Globus pallidus (tissue), 1 donor: ENCODE data around the gene CFC1B.
"Not testable (repeated sequence)": the region's sequence is repeated elsewhere in the genome, so short reads cannot be mapped to it uniquely, and the experiment has no call there.

Experiments used
- DNase-seq: peaks from one replicate; pipeline ENCODE4 v3.0.0-alpha.2; 2015; ENCODE audit warnings: low spot score

The CFC1B gene

DNA sequence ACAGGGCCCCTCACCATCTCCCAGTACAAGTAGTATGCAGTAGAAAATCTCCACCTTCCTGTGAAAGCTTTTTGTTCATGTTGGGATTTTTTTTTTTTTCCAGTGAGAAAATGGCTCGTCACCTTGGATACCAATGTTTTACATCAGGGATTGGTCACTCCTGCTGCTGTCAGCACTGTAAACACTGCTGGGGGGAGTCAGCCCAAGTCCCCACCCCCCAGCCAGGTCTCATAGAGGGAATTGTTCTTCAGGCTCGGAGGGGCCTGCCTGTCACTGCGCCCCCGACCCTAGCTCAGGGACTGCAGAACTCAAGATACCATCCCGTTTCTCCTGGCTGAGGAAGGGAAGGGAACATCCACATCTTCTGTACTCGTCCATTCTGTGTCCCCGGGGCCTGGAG lies at the start of gene CFC1B:
Gene CFC1B (plus strand): TSS at position 231 of the 400 bp plus-strand sequence. CDS start 263 bp downstream, outside the sequence.
- DNase-seq = not testable (repeated sequence)

- not testable (repeated sequence) for DNase-seq
These were observed 29.9 kb upstream of the CFC1B start for GRCh38 chr2:130491073-130491472.

- not testable (repeated sequence) for DNase-seq
These were observed 11.8 kb upstream of the CFC1B start, which contains the start of gene POTEI for GRCh38 chr2:130509228-130509627. TSS of gene POTEI (minus strand) at chr2:130509328. CDS start at chr2:130509235, 93 bp downstream.

DNA sequence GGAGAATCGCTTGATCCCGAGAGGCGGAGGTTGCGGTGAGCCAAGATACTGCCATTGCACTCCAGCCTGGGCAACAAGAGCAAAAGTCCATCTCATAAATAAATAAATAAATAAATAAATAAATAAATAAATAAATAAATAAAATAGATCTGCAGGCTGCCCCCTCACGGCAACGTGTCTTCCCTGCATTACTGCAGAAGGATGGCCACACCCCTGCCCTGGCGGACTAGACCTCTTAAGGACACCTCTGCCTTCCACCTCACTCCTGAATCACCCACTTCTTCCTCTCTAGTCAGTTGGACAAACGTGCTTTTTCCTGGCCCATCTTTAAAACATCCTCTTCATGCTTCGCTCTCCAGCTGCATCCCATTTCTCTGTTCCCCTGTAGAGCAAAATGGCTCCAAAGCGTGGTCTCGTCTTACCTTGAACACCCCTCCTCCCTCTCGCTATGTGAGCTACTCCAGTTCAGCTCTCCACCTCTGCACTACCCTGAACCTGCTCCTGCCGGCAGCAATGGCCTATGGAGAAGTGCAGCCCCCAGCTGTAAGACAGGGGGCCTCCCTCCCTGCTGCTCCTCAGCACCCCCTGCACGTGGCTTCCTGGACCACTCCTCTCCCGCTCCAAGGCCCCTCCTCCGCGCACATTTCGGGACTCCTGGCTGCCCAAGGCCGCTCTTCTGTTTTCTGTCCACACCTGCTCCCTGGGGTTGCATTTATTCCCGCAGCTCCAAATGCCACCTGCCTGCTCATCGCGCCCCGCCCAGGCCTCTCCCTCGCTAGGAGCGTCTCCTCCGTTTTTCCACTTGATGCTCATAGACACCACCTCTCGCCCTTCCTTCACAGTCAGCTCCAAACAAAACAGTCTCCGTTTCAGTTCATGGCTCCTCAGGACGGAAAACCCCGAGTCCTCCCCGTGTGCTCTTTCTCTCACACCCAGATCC lies 9.9 kb upstream of the CFC1B start:
- not testable (repeated sequence) for DNase-seq

DNA sequence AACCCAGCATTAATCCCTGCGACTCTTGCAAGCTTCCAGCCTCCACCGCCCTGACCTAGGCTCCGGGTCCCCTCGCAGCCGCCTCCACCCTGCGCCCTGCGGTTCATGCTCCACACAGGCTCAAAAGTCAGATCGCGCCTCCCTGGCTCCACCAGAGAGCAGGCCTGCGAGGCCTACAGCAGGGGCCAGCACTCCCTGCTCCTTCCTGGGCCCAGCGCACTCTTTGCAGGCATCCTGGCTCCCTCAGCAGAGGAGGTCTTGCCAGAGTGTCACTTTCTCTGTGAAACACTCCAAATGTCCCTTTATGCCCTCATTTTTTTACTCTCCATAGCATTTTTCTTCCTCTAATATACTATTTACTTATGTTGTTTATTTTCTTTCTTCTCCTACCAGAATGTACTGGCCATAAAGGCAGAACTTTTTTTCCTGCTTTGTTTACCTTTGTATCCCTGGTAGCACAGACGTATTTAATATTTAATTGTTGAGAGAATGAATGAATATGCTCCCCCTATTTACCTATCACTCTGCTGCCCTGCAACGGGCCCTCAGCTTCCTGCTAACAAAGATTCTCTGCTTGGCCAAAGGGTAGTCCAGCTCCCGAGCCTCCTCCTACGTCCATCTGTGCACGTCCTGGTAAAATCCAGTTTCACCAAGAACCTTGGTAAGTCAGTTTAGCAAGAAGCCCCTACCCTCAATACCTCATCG lies 9.1 kb upstream of the CFC1B start:
- not testable (repeated sequence) for DNase-seq

GRCh38 chr2:130518516-130519106 lies 2.4 kb upstream of the CFC1B start:
- DNase-seq = not testable (repeated sequence)

GRCh38 chr2:130522390-130522789 lies 1.4 kb downstream of the CFC1B start:
- DNase-seq = not testable (repeated sequence)

- DNase-seq = not testable (repeated sequence)
These were observed 6.4 kb downstream of the CFC1B start for GRCh38 chr2:130527365-130527967.

- not testable (repeated sequence) for DNase-seq
These were observed 8.5 kb downstream of the CFC1B start for GRCh38 chr2:130529545-130529944.

DNA sequence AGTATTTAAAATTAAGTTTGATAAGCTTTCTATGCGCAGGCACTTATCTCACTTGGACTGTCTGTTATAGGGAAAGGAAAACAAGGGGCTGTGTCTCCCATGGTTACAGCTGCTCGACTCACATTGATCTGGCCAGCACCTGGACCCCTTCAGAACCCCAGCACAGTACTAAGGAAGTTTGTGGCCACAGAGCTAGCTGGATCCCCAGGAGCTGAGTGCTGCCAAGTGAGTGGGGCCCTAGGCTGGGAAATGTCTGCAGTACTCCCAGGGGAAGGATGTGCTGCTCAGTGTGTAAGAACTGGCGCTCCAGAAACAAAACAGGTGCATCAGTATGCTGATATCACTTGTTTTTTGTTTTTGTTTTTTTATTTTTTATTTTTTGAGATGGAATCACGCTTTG lies 9.2 kb downstream of the CFC1B start:
- DNase-seq = not testable (repeated sequence)

DNA sequence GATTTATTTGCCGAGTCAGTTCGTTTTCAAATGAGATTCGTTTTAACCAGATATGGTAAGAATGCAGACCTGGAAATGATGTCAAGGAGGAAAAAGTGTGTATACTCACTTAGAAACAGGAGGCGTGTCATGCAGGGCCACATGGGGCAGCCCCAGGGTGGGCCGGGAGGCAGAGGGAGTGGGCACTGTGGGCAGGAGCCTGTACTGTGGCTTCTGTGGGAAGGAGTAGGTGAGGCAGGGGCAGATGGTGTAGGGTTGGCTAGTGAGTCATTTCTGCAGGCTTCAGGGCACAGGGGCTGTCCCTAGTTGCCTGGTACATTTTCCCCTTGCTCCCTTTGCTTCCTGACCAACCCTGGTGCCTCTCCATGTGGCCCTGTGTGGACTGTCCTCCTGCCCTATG lies 10.2 kb downstream of the CFC1B start:
- not testable (repeated sequence) for DNase-seq

DNA sequence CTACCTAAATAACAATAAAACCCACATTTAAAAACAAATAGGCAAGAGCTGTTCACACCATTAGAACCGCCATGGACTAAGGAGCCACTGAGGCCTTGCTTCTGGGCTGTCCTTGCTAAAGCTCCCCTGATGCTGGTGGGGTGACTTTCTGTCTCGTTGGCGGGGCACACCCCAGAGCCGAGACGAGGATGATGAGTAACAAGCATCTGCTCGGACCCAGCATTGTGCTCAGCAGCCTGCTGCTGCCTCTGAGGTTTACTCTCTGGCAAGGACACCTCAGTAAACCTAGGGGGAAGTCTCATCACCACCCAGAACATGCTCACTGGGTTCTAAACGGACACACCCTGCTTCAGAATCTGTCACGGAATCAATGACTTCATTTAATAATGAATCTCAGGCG lies 10.7 kb downstream of the CFC1B start:
- not testable (repeated sequence) for DNase-seq

DNA sequence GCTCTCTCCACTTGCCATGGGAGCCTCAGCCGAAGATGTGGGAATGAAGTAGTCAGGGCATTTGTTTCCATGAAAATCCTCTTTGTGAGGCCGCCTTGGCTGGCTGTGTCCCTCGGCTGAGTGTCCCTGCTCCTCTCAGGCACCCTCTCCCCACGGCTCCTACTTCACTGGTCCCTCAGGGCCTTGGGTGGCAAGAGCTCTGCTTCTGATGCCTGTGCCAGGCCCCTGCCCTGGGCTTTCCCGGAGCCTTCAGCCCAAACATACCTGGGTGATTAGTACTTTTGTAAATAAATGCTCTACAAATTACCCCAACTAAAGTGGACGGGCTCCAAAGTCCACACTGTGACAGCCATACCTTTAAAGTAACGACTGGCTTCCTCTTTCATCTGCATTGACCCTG lies 15.6 kb downstream of the CFC1B start:
- DNase-seq = not testable (repeated sequence)

GRCh38 chr2:130538271-130538670 lies 17.2 kb downstream of the CFC1B start:
- DNase-seq = not testable (repeated sequence)

DNA sequence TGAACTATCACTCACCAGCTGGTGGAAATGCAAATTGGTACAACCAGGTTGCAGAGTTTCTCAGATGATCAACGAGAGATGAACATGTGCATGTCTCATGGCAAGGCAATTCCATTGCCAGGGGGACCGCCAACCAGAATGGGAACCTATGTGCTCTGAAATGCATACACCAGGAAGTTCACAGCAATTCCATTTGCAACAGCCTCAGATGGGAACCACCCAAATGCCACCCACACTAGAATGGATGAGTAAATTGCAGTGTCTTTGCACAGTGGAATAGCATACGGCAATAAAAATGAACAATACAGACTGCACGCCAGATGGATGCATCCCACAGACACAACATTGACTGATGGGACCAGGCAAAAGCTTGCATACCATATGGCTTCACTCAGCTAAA lies 21.8 kb downstream of the CFC1B start:
- DNase-seq = not testable (repeated sequence)

DNA sequence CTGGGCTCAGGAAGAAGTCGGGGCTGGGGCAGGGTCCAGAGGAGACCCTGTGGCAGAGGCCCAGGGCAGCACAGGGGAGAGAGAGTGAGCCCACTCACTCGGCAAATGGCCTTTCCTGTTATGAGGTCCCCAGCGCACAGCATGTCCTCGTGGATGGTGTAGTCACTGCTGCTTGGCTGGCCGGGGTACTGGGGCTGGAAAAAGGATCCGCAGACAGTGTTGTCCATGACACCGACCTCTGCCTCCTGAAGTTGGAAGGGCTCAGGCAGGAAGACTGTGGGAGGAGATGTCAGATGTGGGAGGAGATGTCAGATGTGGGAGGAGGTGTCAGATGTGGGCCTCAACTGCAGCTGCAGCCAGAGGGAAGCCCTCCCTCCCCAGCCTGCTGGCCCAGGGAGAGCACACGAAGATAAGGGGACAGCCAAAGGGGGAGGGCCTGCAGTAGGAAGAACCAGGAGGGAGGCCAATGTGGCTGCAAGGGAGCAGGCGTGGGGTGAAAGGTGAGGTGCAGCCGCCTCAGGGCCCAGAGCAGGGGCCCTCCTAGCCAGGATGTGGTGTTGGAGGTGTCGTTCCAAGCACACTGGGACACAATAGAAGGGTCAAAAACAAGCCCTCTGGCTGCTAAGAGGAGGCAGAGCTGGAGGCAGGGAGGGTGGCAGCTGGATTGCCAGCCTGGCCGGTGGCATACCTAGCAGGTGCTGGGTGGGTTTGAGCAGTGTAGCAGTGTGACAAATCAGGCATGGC lies 22.9 kb downstream of the CFC1B start:
- not testable (repeated sequence) for DNase-seq

DNA sequence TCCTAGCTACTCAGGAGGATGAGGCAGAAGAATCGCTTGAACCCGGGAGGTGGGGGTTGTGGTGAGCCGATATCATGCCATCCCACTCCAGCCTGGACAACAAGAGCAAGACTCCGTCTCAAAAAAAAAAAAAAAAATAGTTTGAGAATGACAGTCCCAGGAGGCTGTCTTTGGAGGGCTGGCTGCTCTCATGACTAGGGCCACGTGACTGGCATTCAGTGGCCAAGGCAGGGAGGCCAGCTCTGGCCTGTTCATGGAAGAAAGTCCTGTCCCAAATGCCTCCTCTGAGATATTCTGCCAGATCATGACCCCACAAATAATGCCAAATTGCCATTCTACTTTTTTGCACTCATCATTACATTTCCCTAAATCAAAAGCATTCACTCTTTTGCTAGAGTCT lies 24.0 kb downstream of the CFC1B start:
- DNase-seq = not testable (repeated sequence)

DNA sequence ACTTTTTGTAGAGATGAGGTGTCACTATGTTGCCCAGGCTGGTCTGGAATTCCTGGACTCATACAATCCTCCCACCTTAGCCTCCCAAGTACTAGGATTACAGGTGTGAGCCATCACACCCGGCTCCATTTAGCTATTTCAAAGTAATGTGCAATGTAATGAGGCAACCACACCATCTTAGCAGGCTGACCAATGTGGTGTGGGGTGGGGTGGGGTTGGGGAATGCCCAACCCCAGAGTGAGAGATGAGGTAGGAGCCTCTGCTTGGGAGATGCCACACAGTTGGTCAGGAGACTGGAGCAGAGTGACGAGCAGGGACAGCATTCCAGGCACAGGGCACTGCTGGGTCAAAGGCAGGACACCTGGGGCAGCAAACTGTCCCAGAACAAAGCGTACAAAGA lies 27.4 kb downstream of the CFC1B start:
- DNase-seq = not testable (repeated sequence)

DNA sequence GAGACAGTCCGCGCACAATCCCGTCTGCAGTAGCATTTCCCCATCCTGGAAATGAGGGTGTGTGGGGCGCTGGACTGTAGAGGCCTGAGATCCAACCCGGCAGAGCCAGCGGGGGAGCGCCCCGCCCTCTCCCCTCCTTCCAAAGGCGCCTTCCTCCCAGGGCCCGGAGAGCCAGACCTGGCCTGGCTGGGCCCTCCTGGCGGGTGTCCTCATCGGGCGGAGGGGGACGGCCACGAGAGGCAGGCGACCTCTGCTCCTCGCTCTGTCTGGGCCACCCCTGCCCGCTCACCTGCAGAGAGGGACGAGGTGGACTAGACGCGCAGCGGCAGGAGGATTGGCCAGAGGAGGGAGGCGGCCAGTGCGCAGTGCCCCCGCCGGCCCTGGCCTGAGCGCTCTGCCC lies 28.5 kb downstream of the CFC1B start:
- not testable (repeated sequence) for DNase-seq

DNA sequence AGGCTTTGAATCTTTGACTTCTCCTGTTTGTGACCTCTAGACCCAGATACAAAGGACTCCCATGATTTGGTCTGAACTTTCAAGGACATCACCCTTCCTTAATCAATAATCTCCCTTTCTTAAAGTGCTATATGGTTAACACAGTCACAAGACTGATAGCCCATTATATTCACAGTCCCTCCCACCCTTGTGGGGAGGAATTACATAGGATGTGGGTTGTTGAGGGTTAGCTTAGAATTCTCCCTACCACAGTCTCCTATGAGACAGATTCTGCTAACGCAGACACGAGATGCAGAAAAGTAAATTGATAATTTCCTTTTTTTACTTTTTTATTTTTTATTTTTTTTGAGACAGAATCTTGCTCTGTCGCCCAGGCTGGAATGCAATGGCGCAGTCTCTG lies 33.2 kb downstream of the CFC1B start:
- not testable (repeated sequence) for DNase-seq

DNA sequence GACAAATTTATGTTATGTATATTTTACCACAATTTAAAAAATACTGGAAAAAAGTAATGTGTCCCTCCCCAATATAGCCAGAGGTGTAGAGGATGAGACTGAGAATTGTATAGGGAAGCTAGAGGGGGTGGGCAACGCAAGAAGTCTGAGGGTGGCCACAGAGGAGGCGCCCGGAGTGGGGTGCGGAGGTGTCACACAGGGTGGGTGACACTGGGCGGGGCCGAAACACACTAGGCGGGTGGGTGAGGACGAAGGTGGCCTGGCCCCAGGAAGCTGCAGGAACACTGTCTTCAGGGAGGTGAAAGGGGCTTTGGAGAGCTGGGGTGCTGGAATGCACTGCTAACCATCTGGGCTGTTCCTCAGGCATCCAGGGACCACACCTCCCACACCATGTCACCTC lies 35.4 kb downstream of the CFC1B start:
- DNase-seq = not testable (repeated sequence)
